ENCODE measurements around the gene GRIK3.

DNA sequence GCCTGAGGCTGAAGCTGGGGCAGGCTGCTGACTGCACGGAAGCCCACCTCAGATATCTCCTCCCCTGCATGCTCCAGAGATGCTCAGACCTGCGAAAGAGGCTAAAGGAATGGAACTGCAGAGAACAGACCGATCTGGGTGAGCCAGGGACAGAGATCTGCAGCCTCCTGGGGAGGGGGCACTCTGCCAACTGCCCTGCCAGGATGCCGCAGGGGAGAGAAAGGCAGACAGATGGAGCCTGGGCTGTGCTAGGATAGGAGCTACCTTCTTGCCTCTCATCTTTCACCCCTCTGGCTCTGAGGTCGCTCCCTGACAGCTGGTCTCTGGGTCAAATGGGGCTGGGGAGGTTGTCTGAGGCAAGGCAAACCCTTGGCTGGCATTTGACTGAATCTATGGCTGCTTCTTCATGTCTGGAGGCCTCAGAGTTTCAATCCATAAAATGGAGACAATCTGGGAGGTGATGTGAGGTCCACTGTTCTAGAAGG lies 238.2 kb downstream of the GRIK3 start:
- TF ChIP-seq, protein P1, sequence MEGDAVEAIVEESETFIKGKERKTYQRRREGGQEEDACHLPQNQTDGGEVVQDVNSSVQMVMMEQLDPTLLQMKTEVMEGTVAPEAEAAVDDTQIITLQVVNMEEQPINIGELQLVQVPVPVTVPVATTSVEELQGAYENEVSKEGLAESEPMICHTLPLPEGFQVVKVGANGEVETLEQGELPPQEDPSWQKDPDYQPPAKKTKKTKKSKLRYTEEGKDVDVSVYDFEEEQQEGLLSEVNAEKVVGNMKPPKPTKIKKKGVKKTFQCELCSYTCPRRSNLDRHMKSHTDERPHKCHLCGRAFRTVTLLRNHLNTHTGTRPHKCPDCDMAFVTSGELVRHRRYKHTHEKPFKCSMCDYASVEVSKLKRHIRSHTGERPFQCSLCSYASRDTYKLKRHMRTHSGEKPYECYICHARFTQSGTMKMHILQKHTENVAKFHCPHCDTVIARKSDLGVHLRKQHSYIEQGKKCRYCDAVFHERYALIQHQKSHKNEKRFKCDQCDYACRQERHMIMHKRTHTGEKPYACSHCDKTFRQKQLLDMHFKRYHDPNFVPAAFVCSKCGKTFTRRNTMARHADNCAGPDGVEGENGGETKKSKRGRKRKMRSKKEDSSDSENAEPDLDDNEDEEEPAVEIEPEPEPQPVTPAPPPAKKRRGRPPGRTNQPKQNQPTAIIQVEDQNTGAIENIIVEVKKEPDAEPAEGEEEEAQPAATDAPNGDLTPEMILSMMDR (IDR thresholded peaks at IDR 0.05; ENCODE audit: low read depth, low read length), result no peak
- no peak for TF ChIP-seq EZH2phosphoT487 (IDR thresholded peaks at IDR 0.05; ENCODE audit: low read depth)
